GM23338 (cell line): Measurements from ENCODE around the gene SRSF3. TPM values are rescaled to one million over a fixed set of nuclear protein-coding genes. Genes with fewer than 3 reads are reported as not detected.

Source experiments
- ATAC-seq: fragments of 200-7000 bp; cut with Tn5 transposase; 3 replicates; pipeline ENCODE4 v1.9.1; 2020
- DNase-seq: peaks from one replicate; pipeline ENCODE4 v3.0.0-alpha.2; 2015; ENCODE audit warnings: low spot score
- H2AFZ ChIP-seq: fragments of 200-600 bp; sonication (generic); 2 replicates; pipeline ENCODE4 v1.8.0; 2016; ENCODE audit warnings: antibody characterized with exemption, mild to moderate bottlenecking, moderate library complexity
- H3F3A ChIP-seq: fragments of 200-600 bp; sonication (generic); replicated peaks from 2 replicates; pipeline ENCODE4 v1.8.0; 2017; ENCODE audit warnings: antibody characterized with exemption, mixed run types, low read depth
- H3K27ac ChIP-seq: fragments of 200-600 bp; sonication (generic); 2 replicates; pipeline ENCODE4 v1.6.1; 2016; ENCODE audit warnings: low read depth
- H3K27me3 ChIP-seq: fragments of 200-600 bp; sonication (generic); 2 replicates; pipeline ENCODE4 v1.8.0; 2016; ENCODE audit warnings: mild to moderate bottlenecking, mixed run types, moderate library complexity; ENCODE audit not compliant: insufficient read depth
- H3K36me3 ChIP-seq: fragments of 200-600 bp; sonication (generic); 2 replicates; pipeline ENCODE4 v1.8.0; 2016; ENCODE audit warnings: mild to moderate bottlenecking; ENCODE audit not compliant: insufficient read depth
- H3K4me1 ChIP-seq: fragments of 200-600 bp; sonication (generic); 2 replicates; pipeline ENCODE4 v1.8.0; 2016; ENCODE audit warnings: mild to moderate bottlenecking, moderate library complexity; ENCODE audit not compliant: insufficient read depth
- H3K4me2 ChIP-seq: fragments of 200-600 bp; sonication (generic); 2 replicates; pipeline ENCODE4 v1.7.1; 2017; ENCODE audit warnings: mixed run types
- H3K4me3 ChIP-seq: fragments of 200-600 bp; sonication (generic); 2 replicates; pipeline ENCODE4 v1.6.1; 2016; ENCODE audit warnings: mixed run types
- H3K79me2 ChIP-seq: fragments of 200-600 bp; sonication (generic); replicated peaks from 2 replicates; pipeline ENCODE4 v1.8.0; 2017; ENCODE audit warnings: mild to moderate bottlenecking; ENCODE audit not compliant: insufficient read depth
- H3K9me2 ChIP-seq: fragments of 200-600 bp; sonication (generic); 2 replicates; pipeline ENCODE4 v1.8.0; 2017; ENCODE audit not compliant: insufficient read depth
- H4K20me1 ChIP-seq: fragments of 200-600 bp; sonication (generic); replicated peaks from 2 replicates; pipeline ENCODE4 v1.8.0; 2017; ENCODE audit warnings: mild to moderate bottlenecking; ENCODE audit not compliant: insufficient read depth
- H3K27ac Mint-ChIP-seq: 2 replicates; pipeline ENCODE4 v1.8.0; 2020; ENCODE audit warnings: inconsistent platforms, mild to moderate bottlenecking, moderate library complexity, mixed read lengths
- H3K27me3 Mint-ChIP-seq: 3 replicates; pipeline ENCODE4 v1.8.0; 2022; ENCODE audit warnings: low read depth, mild to moderate bottlenecking, moderate library complexity, mixed read lengths, inconsistent platforms; ENCODE audit not compliant: insufficient read depth, poor library complexity
- H3K36me3 Mint-ChIP-seq: 3 replicates; pipeline ENCODE4 v1.8.0; 2021; ENCODE audit warnings: low read depth, mild to moderate bottlenecking, inconsistent platforms, moderate library complexity, mixed read lengths
- H3K4me1 Mint-ChIP-seq: 3 replicates; pipeline ENCODE4 v1.8.0; 2020; ENCODE audit warnings: mild to moderate bottlenecking, inconsistent platforms, mixed read lengths
- H3K4me3 Mint-ChIP-seq: 3 replicates; pipeline ENCODE4 v1.8.0; 2021; ENCODE audit warnings: moderate library complexity, mild to moderate bottlenecking, inconsistent platforms, mixed read lengths
- H3K9me3 Mint-ChIP-seq: 3 replicates; pipeline ENCODE4 v1.8.0; 2020; ENCODE audit warnings: moderate library complexity, mild to moderate bottlenecking, inconsistent platforms, mixed read lengths
- CREB1 ChIP-seq: fragments of 250-450 bp; sonication (Bioruptor Pico); IDR thresholded peaks from 2 replicates; pipeline ENCODE4 v1.5.0; 2020; ENCODE audit warnings: low read depth, mild to moderate bottlenecking, moderate library complexity
- EZH2phosphoT487 ChIP-seq: fragments of 200-600 bp; sonication (generic); IDR thresholded peaks from one replicate; pipeline ENCODE4 v1.8.1; 2018; ENCODE audit warnings: antibody characterized with exemption; ENCODE audit not compliant: unreplicated experiment
- JUNB ChIP-seq: IDR thresholded peaks from one replicate; pipeline ENCODE4 v1.6.1; 2016; ENCODE audit warnings: antibody characterized with exemption; ENCODE audit not compliant: unreplicated experiment
- NANOG ChIP-seq: IDR thresholded peaks from 2 replicates; pipeline ENCODE4 v1.6.1; 2016; ENCODE audit warnings: antibody characterized with exemption, borderline replicate concordance
- POLR2AphosphoS5 ChIP-seq: IDR thresholded peaks from 2 replicates; pipeline ENCODE4 v1.6.1; 2016; ENCODE audit warnings: antibody characterized with exemption, low read depth
- ZNF331 ChIP-seq: fragments of 250-450 bp; sonication (Bioruptor Pico); IDR thresholded peaks from 2 replicates; pipeline ENCODE4 v1.5.0; 2020; ENCODE audit warnings: low read depth, mild to moderate bottlenecking, moderate library complexity
- polyA plus RNA-seq: library from polyadenylated mRNA; unstranded; fragments of >200 nt; fragmentation: Nextera tagmentation; extraction: Ambion mirVana; gene quantifications from 2 replicates; pipeline ENCODE4 v1.2.1, GENCODE V29; 2016
- total RNA-seq: library from RNA; depleted of rRNA; stranded (reverse); fragments of >200 nt; shearing (Covaris generic); gene quantifications from 2 replicates; pipeline ENCODE4 v1.2.3, GENCODE V29; 2014
- TF ChIP-seq, protein P1 (sequence below): IDR thresholded peaks from one replicate; pipeline ENCODE4 v1.6.1; 2018; ENCODE audit warnings: antibody characterized with exemption; ENCODE audit not compliant: unreplicated experiment
- TF ChIP-seq, protein P2 (sequence below): IDR thresholded peaks from 2 replicates; pipeline ENCODE4 v1.6.1; 2016; ENCODE audit warnings: antibody characterized with exemption

Gene SRSF3
- total and polyA plus RNA-seq, 2 experiments from 2014 or later: 436 to 655 TPM

DNA sequence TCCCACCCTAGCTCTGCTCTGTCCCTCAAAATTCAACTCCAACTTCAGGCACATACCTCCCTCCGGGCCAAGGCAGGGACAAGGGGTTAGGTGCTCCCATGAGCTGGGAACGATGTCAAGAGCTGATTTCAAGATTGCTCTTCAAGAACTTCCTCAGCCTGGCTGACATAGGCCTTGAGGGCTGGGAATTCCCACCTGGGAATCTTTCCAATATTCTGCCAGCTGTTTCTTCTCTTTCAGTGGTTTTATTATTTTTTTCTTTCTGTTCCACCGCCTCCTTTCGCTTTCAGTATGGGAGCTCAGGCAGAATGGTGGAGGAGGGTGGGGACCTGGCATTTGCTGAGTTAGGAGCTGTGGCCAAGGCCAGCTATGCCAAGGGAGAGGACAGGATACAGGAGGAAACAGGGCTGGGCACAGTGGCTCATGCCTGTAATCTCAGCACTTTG, 33.7 kb downstream of the SRSF3 start (continued):
- TF ChIP-seq, protein P1, sequence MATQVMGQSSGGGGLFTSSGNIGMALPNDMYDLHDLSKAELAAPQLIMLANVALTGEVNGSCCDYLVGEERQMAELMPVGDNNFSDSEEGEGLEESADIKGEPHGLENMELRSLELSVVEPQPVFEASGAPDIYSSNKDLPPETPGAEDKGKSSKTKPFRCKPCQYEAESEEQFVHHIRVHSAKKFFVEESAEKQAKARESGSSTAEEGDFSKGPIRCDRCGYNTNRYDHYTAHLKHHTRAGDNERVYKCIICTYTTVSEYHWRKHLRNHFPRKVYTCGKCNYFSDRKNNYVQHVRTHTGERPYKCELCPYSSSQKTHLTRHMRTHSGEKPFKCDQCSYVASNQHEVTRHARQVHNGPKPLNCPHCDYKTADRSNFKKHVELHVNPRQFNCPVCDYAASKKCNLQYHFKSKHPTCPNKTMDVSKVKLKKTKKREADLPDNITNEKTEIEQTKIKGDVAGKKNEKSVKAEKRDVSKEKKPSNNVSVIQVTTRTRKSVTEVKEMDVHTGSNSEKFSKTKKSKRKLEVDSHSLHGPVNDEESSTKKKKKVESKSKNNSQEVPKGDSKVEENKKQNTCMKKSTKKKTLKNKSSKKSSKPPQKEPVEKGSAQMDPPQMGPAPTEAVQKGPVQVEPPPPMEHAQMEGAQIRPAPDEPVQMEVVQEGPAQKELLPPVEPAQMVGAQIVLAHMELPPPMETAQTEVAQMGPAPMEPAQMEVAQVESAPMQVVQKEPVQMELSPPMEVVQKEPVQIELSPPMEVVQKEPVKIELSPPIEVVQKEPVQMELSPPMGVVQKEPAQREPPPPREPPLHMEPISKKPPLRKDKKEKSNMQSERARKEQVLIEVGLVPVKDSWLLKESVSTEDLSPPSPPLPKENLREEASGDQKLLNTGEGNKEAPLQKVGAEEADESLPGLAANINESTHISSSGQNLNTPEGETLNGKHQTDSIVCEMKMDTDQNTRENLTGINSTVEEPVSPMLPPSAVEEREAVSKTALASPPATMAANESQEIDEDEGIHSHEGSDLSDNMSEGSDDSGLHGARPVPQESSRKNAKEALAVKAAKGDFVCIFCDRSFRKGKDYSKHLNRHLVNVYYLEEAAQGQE: no peak
- TF ChIP-seq NANOG: no peak
- no peak for TF ChIP-seq JUNB
- TF ChIP-seq ZNF331: no peak
- TF ChIP-seq, protein P2, sequence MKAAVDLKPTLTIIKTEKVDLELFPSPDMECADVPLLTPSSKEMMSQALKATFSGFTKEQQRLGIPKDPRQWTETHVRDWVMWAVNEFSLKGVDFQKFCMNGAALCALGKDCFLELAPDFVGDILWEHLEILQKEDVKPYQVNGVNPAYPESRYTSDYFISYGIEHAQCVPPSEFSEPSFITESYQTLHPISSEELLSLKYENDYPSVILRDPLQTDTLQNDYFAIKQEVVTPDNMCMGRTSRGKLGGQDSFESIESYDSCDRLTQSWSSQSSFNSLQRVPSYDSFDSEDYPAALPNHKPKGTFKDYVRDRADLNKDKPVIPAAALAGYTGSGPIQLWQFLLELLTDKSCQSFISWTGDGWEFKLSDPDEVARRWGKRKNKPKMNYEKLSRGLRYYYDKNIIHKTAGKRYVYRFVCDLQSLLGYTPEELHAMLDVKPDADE: no peak
- TF ChIP-seq EZH2phosphoT487: no peak

DNA sequence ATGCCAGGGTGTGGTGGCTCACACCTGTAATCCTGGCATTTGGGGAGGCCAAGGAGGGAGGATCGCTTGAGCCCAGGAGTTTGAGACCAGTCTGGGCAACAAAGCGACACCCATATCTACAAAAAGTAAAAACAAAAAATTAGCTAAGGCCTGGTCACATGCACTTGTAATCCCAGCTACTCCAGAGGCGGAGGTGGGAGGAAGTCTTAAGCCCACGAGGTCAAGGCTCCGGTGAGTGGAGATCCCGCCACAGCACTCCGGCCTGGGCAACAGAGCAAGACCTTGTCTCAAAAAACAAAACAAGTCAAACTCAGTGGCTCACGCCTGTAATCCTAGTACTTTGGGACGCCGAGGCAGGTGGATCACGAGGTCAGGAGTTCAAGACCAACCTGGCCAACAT, 35.6 kb downstream of the SRSF3 start:
- ATAC-seq: no peak
- Mint-ChIP-seq H3K27me3 (peaks cover 18% of the 10 kb centered on the region), H3K4me1 (no peaks in the 10 kb centered on the region), H3K4me3 (no peak overlapping the region), H3K27ac (no peak overlapping the region), H3K36me3 (no peaks in the 10 kb centered on the region), H3K9me3 (no peaks in the 10 kb centered on the region)
- Histone ChIP-seq H3K4me3 (no peak overlapping the region), H4K20me1 (no peaks in the 10 kb centered on the region), H3K27me3 (no peaks in the 10 kb centered on the region), H3K9me2 (no peaks in the 10 kb centered on the region), H2AFZ (no peak overlapping the region), H3K4me2 (no peak overlapping the region), H3K36me3 (no peaks in the 10 kb centered on the region), H3K27ac (no peak overlapping the region), H3K4me1 (no peaks in the 10 kb centered on the region), H3F3A (no peaks in the 10 kb centered on the region), H3K79me2 (no peaks in the 10 kb centered on the region)
- DNase-seq: no peak
- TF ChIP-seq NANOG (no peak), CREB1 (CRISPR knock-in tag) (no peak), POLR2AphosphoS5 (no peak)
- TF ChIP-seq, protein P1: no peak
